H1 (cell line): ENCODE results near the gene CCDC154. TPM values are rescaled to one million over a fixed set of nuclear protein-coding genes. Genes with fewer than 3 reads are reported as not detected.

Experiments used
- CTCF ChIA-PET: fragments of 300-600 bp; sonication (Branson Sonifier 250); formaldehyde crosslinking; loops from one replicate; lab custom pipeline; 2021; ENCODE audit not compliant: partially characterized antibody; lab: Charles Lee
- POLR2A ChIA-PET: fragments of 300-600 bp; sonication (Branson Sonifier 250); formaldehyde crosslinking; loops from one replicate; lab custom pipeline; 2021; ENCODE audit warnings: inconsistent platforms; ENCODE audit not compliant: partially characterized antibody; lab: Charles Lee
- DNase-seq, 2 experiments: peaks; one replicate each; pipeline versions ENCODE4 v3.0.0 to v3.0.0-alpha.2; 2010 to 2022; ENCODE audit warnings: low spot score in 2 of 2, low read depth in 1 of 2, mixed read lengths in 1 of 2
- FAIRE-seq: peaks from 2 replicates; lab custom pipeline; 2011; peaks lifted over from hg19 to GRCh38; lab: Jason Lieb, UNC
- H2AFZ ChIP-seq: 2 replicates; pipeline ENCODE4 v1.8.1; 2012; ENCODE audit warnings: low read length, inconsistent platforms
- H2AK5ac ChIP-seq: 2 replicates; pipeline ENCODE4 v1.6.1; 2013; ENCODE audit warnings: low read depth, low read length
- H2BK120ac ChIP-seq: replicated peaks from 2 replicates; pipeline ENCODE3; 2013; ENCODE audit warnings: low read depth, low read length, inconsistent platforms
- H2BK12ac ChIP-seq: 2 replicates; pipeline ENCODE4 v1.6.1; 2013; ENCODE audit warnings: low read depth, low read length
- H2BK15ac ChIP-seq: 2 replicates; pipeline ENCODE4 v1.6.1; 2013; ENCODE audit warnings: low read length
- H2BK20ac ChIP-seq: 2 replicates; pipeline ENCODE4 v1.6.1; 2013; ENCODE audit warnings: low read length
- H2BK5ac ChIP-seq: 2 replicates; pipeline ENCODE4 v1.6.1; 2013; ENCODE audit warnings: low read depth, low read length
- H3K14ac ChIP-seq: 2 replicates; pipeline ENCODE4 v1.6.1; 2013; ENCODE audit warnings: inconsistent platforms; ENCODE audit not compliant: insufficient read length
- H3K18ac ChIP-seq: 2 replicates; pipeline ENCODE4 v1.6.1; 2013; ENCODE audit warnings: low read length; ENCODE audit errors: extremely low read depth
- H3K23ac ChIP-seq: 2 replicates; pipeline ENCODE4 v1.6.1; 2013; ENCODE audit warnings: inconsistent platforms; ENCODE audit not compliant: insufficient read length
- H3K23me2 ChIP-seq: 2 replicates; pipeline ENCODE4 v1.6.1; 2013; ENCODE audit warnings: low read depth, low read length
- H3K27ac ChIP-seq: 2 replicates; pipeline ENCODE4 v1.6.1; 2011; ENCODE audit warnings: low read depth, low read length, inconsistent platforms
- H3K27me3 ChIP-seq, 4 experiments: replicated peaks in 1 of 4; 1 replicate in 1 of 4; 2 replicates in 3 of 4; pipeline versions ENCODE4 v1.6.1 to v1.8.1; 2011 to 2013; ENCODE audit warnings: low read length in 3 of 4, mild to moderate bottlenecking in 3 of 4, inconsistent platforms in 2 of 4, mixed read lengths in 2 of 4, moderate library complexity in 1 of 4; ENCODE audit not compliant: control insufficient read depth in 3 of 4, insufficient read depth in 3 of 4; ENCODE audit errors: extremely low read depth in 1 of 4
- H3K36me3 ChIP-seq, 4 experiments: 2 replicates each; pipeline versions ENCODE4 v1.6.1 to v1.8.1; 2011 to 2013; ENCODE audit warnings: mild to moderate bottlenecking in 4 of 4, low read length in 3 of 4, moderate library complexity in 2 of 4, control low read depth in 1 of 4, inconsistent platforms in 1 of 4; ENCODE audit not compliant: insufficient read depth in 4 of 4, control insufficient read depth in 2 of 4
- H3K4ac ChIP-seq: replicated peaks from 2 replicates; pipeline ENCODE3; 2013; ENCODE audit warnings: low read length, low read depth, mixed read lengths, inconsistent platforms; ENCODE audit not compliant: insufficient read length
- H3K4me1 ChIP-seq, 4 experiments: replicated peaks in 1 of 4; 1 replicate in 1 of 4; 2 replicates in 3 of 4; pipeline versions ENCODE4 v1.6.1 to v1.8.1; 2011 to 2013; ENCODE audit warnings: low read length in 3 of 4, inconsistent platforms in 2 of 4, mixed read lengths in 1 of 4; ENCODE audit not compliant: insufficient read depth in 4 of 4, control insufficient read depth in 3 of 4
- H3K4me2 ChIP-seq, 2 experiments: 2 replicates each; pipeline versions ENCODE4 v1.6.1 to v1.8.1; 2011 to 2013; ENCODE audit warnings: low read depth in 2 of 2, low read length in 2 of 2, control low read depth in 1 of 2, inconsistent platforms in 1 of 2, mild to moderate bottlenecking in 1 of 2; ENCODE audit not compliant: insufficient read depth in 1 of 2
- H3K4me3 ChIP-seq, 4 experiments: fragments of 200-600, 300-600 bp in 1 of 4; sonication (generic), shearing (Covaris generic), sonication (Bioruptor Twin) in 1 of 4; 2 replicates each; pipeline versions ENCODE4 v1.5.1 to v1.8.1; 2011 to 2016; ENCODE audit warnings: low read length in 4 of 4, low read depth in 3 of 4, control low read depth in 2 of 4, inconsistent platforms in 2 of 4, mild to moderate bottlenecking in 2 of 4, mixed read lengths in 1 of 4, moderate library complexity in 1 of 4; ENCODE audit not compliant: insufficient read depth in 2 of 4; ENCODE audit errors: extremely low read depth in 1 of 4
- H3K56ac ChIP-seq: replicated peaks from 2 replicates; pipeline ENCODE3; 2013; ENCODE audit warnings: low read depth, mild to moderate bottlenecking, mixed read lengths, low read length, inconsistent platforms; ENCODE audit not compliant: insufficient read length
- H3K79me1 ChIP-seq: 2 replicates; pipeline ENCODE4 v1.6.1; 2013; ENCODE audit warnings: low read depth, low read length, control low read depth
- H3K79me2 ChIP-seq, 2 experiments: 2 replicates each; pipeline versions ENCODE4 v1.6.1 to v1.8.1; 2012 to 2013; ENCODE audit warnings: low read length in 2 of 2, mild to moderate bottlenecking in 2 of 2, inconsistent platforms in 1 of 2; ENCODE audit not compliant: insufficient read depth in 2 of 2, control insufficient read depth in 1 of 2
- H3K9ac ChIP-seq, 4 experiments: replicated peaks in 1 of 4; 1 replicate in 1 of 4; 2 replicates in 3 of 4; pipeline versions ENCODE4 v1.6.1 to v1.8.1; 2011 to 2013; ENCODE audit warnings: low read depth in 3 of 4, low read length in 3 of 4, control low read depth in 2 of 4, mild to moderate bottlenecking in 2 of 4, moderate library complexity in 2 of 4, inconsistent platforms in 1 of 4; ENCODE audit errors: extremely low read depth in 1 of 4
- H3K9me3 ChIP-seq, 2 experiments: 2 replicates each; pipeline versions ENCODE4 v1.6.1 to v1.8.1; 2012 to 2013; ENCODE audit warnings: mild to moderate bottlenecking in 2 of 2, moderate library complexity in 2 of 2, control low read depth in 1 of 2, inconsistent platforms in 1 of 2, low read depth in 1 of 2, low read length in 1 of 2, mixed read lengths in 1 of 2; ENCODE audit not compliant: insufficient read depth in 2 of 2
- H4K20me1 ChIP-seq, 2 experiments: replicated peaks in 1 of 2; 2 replicates each; pipeline versions ENCODE3 to v1.8.1; 2011 to 2013; ENCODE audit warnings: inconsistent platforms in 2 of 2, low read length in 2 of 2, mild to moderate bottlenecking in 1 of 2; ENCODE audit not compliant: insufficient read depth in 2 of 2, control insufficient read depth in 1 of 2
- H4K5ac ChIP-seq: 2 replicates; pipeline ENCODE4 v1.6.1; 2013; ENCODE audit warnings: low read length, low read depth, mixed read lengths, inconsistent platforms; ENCODE audit not compliant: insufficient read length
- H4K8ac ChIP-seq: 2 replicates; pipeline ENCODE4 v1.8.0; 2013; ENCODE audit warnings: mild to moderate bottlenecking, moderate library complexity, low read length, inconsistent platforms; ENCODE audit not compliant: insufficient read depth; ENCODE audit errors: extremely low read depth
- H4K91ac ChIP-seq: replicated peaks from 2 replicates; pipeline ENCODE3; 2013; ENCODE audit warnings: low read length, mixed read lengths, inconsistent platforms; ENCODE audit not compliant: insufficient read length
- ASH2L ChIP-seq: fragments of 200-600, 300-600 bp; sonication (generic); IDR thresholded peaks from one replicate; pipeline ENCODE4 v1.7.1; 2017; ENCODE audit warnings: low read length
- CBX5 ChIP-seq: fragments of 300-800, 300-1000 bp; sonication (generic); IDR thresholded peaks from 2 replicates; pipeline ENCODE4 v1.7.1; 2016; ENCODE audit warnings: antibody characterized with exemption, low read length, low read depth
- CBX8 ChIP-seq: fragments of 300-800, 300-1000 bp; sonication (generic); IDR thresholded peaks from 2 replicates; pipeline ENCODE4 v1.7.1; 2016; ENCODE audit warnings: low read depth, low read length, borderline replicate concordance
- EGR1 ChIP-seq: IDR thresholded peaks from 2 replicates; pipeline ENCODE4 v1.6.1; 2011; ENCODE audit warnings: low read depth, low read length, borderline replicate concordance
- EZH2 ChIP-seq: fragments of 200-600 bp; sonication (generic); IDR thresholded peaks from 2 replicates; pipeline ENCODE4 v1.7.1; 2012; ENCODE audit warnings: low read depth, mild to moderate bottlenecking, moderate library complexity, low read length, inconsistent platforms; ENCODE audit not compliant: severe bottlenecking
- RBBP5 ChIP-seq: IDR thresholded peaks from 2 replicates; pipeline ENCODE4 v1.7.1; 2012; ENCODE audit warnings: low read depth, mild to moderate bottlenecking, inconsistent platforms, low read length, moderate library complexity, borderline replicate concordance
- SAP30 ChIP-seq: fragments of 300-600 bp; sonication (generic); IDR thresholded peaks from 2 replicates; pipeline ENCODE4 v1.7.1; 2012; ENCODE audit warnings: low read length, moderate library complexity, mild to moderate bottlenecking, inconsistent platforms; ENCODE audit not compliant: insufficient read depth, insufficient replicate concordance
- SIN3A ChIP-seq, 2 experiments: IDR thresholded peaks in 1 of 2; conservative IDR thresholded peaks in 1 of 2; 2 replicates each; pipeline ENCODE4 v1.6.1; 2011 to 2012; ENCODE audit warnings: low read length in 2 of 2, improper control_type of control experiment in 1 of 2, low read depth in 1 of 2, mild to moderate bottlenecking in 1 of 2
- SP1 ChIP-seq: IDR thresholded peaks from 2 replicates; pipeline ENCODE4 v1.6.1; 2011; ENCODE audit warnings: low read depth, low read length
- SP4 ChIP-seq: IDR thresholded peaks from 2 replicates; pipeline ENCODE4 v1.6.1; 2012; ENCODE audit warnings: low read length, inconsistent platforms
- TAF1 ChIP-seq: IDR thresholded peaks from 2 replicates; pipeline ENCODE4 v1.6.1; 2011; ENCODE audit warnings: mild to moderate bottlenecking, low read depth, low read length
- ZNF274 ChIP-seq: IDR thresholded peaks from 2 replicates; pipeline ENCODE4 v1.7.0; 2012; ENCODE audit warnings: low read length, borderline replicate concordance; ENCODE audit errors: extremely low read depth
- WGBS, 2 experiments: shearing (Covaris generic) in 1 of 2; methylation state at CpG; one replicate each; pipeline versions ENCODE4 v1.1.6 to v1.1.7; 2013 to 2015; ENCODE audit warnings: low lambda C conversion rate in 2 of 2, mixed read lengths in 2 of 2, inconsistent platforms in 1 of 2, low coverage in 1 of 2, missing lambda C conversion rate in 1 of 2; ENCODE audit not compliant: insufficient replicate concordance in 2 of 2, insufficient coverage in 1 of 2, insufficient read length in 1 of 2; ENCODE audit errors: extremely low coverage in 1 of 2, missing lambda C conversion rate in 1 of 2; 5-methylcytosine and 5-hydroxymethylcytosine counted together
- polyA plus RNA-seq, 7 experiments: library from polyadenylated mRNA; depleted of rRNA in 3 of 7; stranded (reverse) in 5 of 7; unstranded in 2 of 7; fragments of >200 nt in 5 of 7; fragments of 200-250 nt in 2 of 7; gene quantifications; 1 replicate in 5 of 7; 2 replicates in 1 of 7; 4 replicates in 1 of 7; pipeline versions ENCODE4 v1.2.1 to v1.2.3, GENCODE V29; 2011 to 2013; ENCODE audit warnings: missing spikeins in 2 of 7, mixed read lengths in 2 of 7
- total RNA-seq: library from RNA; stranded (reverse); fragmentation: NEBNext Ultra II Directional; extraction: Animal tissue kit (Norgen Biotek cat#: 25700); gene quantifications from 2 replicates; pipeline ENCODE4 v1.2.1, GENCODE V29; 2021
- TF ChIP-seq, protein P1 (sequence below): IDR thresholded peaks from 2 replicates; pipeline ENCODE4 v1.6.1; 2011; ENCODE audit warnings: low read depth, mild to moderate bottlenecking, low read length; ENCODE audit not compliant: insufficient read depth

Gene CCDC154
- total and polyA plus RNA-seq, 2 of the 8 experiments (the other 6 are each of a cell fraction or from before 2014, with no cell fraction given) = 0.15 to 0.88 TPM

DNA sequence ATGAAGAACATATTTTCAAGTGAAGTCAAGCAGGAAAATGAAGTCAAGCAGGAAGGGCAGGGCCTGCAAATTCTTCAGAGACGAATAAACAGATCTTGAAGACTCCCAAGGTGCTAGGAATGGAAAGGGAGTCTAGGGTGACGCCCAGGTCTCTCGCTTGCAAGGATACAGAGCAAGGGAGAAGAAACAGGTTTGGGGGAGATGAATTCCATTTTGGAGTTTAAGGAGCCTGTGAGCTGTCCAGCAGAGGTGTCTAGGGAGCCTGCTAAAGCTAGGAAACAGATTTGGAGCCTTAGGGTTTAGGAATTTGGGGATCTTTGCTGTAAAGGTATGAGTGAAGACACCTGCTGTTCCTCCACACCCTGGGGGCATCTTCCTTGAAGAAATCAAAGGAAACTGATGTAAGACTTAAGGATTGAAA, 27.8 kb downstream of the CCDC154 start:
- Histone ChIP-seq H3K18ac (no peak overlapping the region), H4K5ac (no peak overlapping the region), H2BK120ac (no peak overlapping the region), H3K23ac (no peak overlapping the region), H3K36me3 (no peaks in the 10 kb centered on the region; a peak in 2 of 8 replicates), H3K4me1 (peaks cover 0 to 7% (median 4%) of the 10 kb centered on the region in 4 experiments; a peak in 6 of 7 replicates), H3K79me2 (peaks cover 5 to 21% of the 10 kb centered on the region in 2 experiments), H3K27ac (no peak overlapping the region), H4K8ac (no peak overlapping the region), H3K9me3 (no peaks in the 10 kb centered on the region), H4K20me1 (peaks cover 0 to 10% of the 10 kb centered on the region in 2 experiments), H3K79me1 (peaks cover 5% of the 10 kb centered on the region; the same call in 1 of the 2 replicates), H2BK20ac (no peak overlapping the region), H3K4me3 (no peak overlapping the region), H2BK12ac (no peak overlapping the region), H3K56ac (no peak overlapping the region), H3K23me2 (peaks cover 10% of the 10 kb centered on the region), H2BK5ac (no peak overlapping the region), H3K4ac (no peak overlapping the region), H3K9ac (no peak overlapping the region), H3K14ac (no peak overlapping the region), H3K27me3 (no peaks in the 10 kb centered on the region), H2AFZ (no peak overlapping the region), H3K4me2 (no peak overlapping the region), H2AK5ac (0 out of 2 replicates have a peak overlapping the region, but pooled peaks have one; percentile 24), H2BK15ac (no peak overlapping the region), H4K91ac (no peak overlapping the region)
- no peak for FAIRE-seq
- POLR2A ChIA-PET = interaction anchor here (0.9 to 1.1 kb wide), 2 partner anchors 13 to 84 kb away, joined by 3 to 4 read pairs; no protein-coding TSS in a partner anchor
- DNase-seq = no peak
- CTCF ChIA-PET = interaction anchor here (1.2 to 2.2 kb wide), 2 partner anchors 13 to 53 kb away, joined by 3 to 5 read pairs; no protein-coding TSS in a partner anchor
- 93% methylated on average over 3 of the region's 3 CpGs; no CpG with 5 or more reads in 1 of the 2 experiments for WGBS, 2 experiments
- TF ChIP-seq TAF1 (no peak), ZNF274 (no peak), SIN3A (conservative IDR thresholded peaks at IDR 0.05 in 1 of 2, IDR thresholded peaks at IDR 0.05 in 1 of 2; ENCODE audit: low read depth in 1 of 2, low read length in 2 of 2) (no peak), ASH2L (no peak), CBX5 (no peak), SAP30 (no peak), CBX8 (no peak), SP1 (no peak), EZH2 (no peak), SP4 (no peak), RBBP5 (no peak), EGR1 (no peak)
- TF ChIP-seq, protein P1, sequence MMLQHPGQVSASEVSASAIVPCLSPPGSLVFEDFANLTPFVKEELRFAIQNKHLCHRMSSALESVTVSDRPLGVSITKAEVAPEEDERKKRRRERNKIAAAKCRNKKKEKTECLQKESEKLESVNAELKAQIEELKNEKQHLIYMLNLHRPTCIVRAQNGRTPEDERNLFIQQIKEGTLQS = no peak
